Measurements from ENCODE around the gene GPC3.

Gene GPC3

GRCh38 chrX:133676344-133677122, 308.9 kb downstream of the GPC3 start:
- H3K9me3 ChIP-seq, result no peaks in the 10 kb centered on the region
- H3K4me1 ChIP-seq, result peaks cover 18% of the 10 kb centered on the region
- TF ChIP-seq Cebpa-rat (IDR thresholded peaks at IDR 0.05), result no peak
- no peak overlapping the region for H3K9ac ChIP-seq
- no peak overlapping the region for H3K4me3 ChIP-seq
- H4K20me1 ChIP-seq, result 0 out of 2 replicates have a peak, but pooled peaks cover 5% of the 10 kb centered on the region
- no peaks in the 10 kb centered on the region for H3K36me3 ChIP-seq
- peaks cover 100% of the 10 kb centered on the region for H3K27me3 ChIP-seq
- no peak overlapping the region for H3K27ac ChIP-seq
- no peak overlapping the region for H3K4me2 ChIP-seq

GRCh38 chrX:133674726-133675470, 310.5 kb downstream of the GPC3 start:
- peaks cover 98% of the 10 kb centered on the region for H3K27me3 ChIP-seq

GRCh38 chrX:133670383-133670782, 315.0 kb downstream of the GPC3 start:
- H3K9ac ChIP-seq, result no peak overlapping the region
- no peaks in the 10 kb centered on the region for H3K4me1 ChIP-seq
- no peak overlapping the region for H3K4me3 ChIP-seq
- no peaks in the 10 kb centered on the region for H3K9me3 ChIP-seq
- no peaks in the 10 kb centered on the region; the same call in 1 of the 2 replicates for H4K20me1 ChIP-seq
- H3K27me3 ChIP-seq, result peaks cover 91% of the 10 kb centered on the region
- no peak overlapping the region for H3K4me2 ChIP-seq
- H3K27ac ChIP-seq, result no peak overlapping the region
- H3K36me3 ChIP-seq, result no peaks in the 10 kb centered on the region
- no peak for TF ChIP-seq Cebpa-rat (IDR thresholded peaks at IDR 0.05)

More at GRCh38 chrX:133674726-133675470, 310.5 kb downstream of the GPC3 start:
- Histone ChIP-seq H3K4me1 (peaks cover 1% of the 10 kb centered on the region; the same call in 1 of the 2 replicates), H4K20me1 (0 out of 2 replicates have a peak, but pooled peaks cover 5% of the 10 kb centered on the region), H3K9me3 (no peaks in the 10 kb centered on the region), H3K36me3 (no peaks in the 10 kb centered on the region), H3K9ac (no peak overlapping the region), H3K4me2 (no peak overlapping the region), H3K27ac (no peak overlapping the region), H3K4me3 (no peak overlapping the region)
- no peak for TF ChIP-seq Cebpa-rat (IDR thresholded peaks at IDR 0.05)

GRCh38 chrX:133669214-133669613, 316.2 kb downstream of the GPC3 start:
- Histone ChIP-seq H3K4me1 (no peaks in the 10 kb centered on the region), H3K27ac (no peak overlapping the region), H3K4me2 (no peak overlapping the region), H3K4me3 (no peak overlapping the region), H4K20me1 (no peaks in the 10 kb centered on the region; the same call in 1 of the 2 replicates), H3K9ac (no peak overlapping the region), H3K36me3 (no peaks in the 10 kb centered on the region), H3K27me3 (peaks cover 89% of the 10 kb centered on the region), H3K9me3 (no peaks in the 10 kb centered on the region)
- no peak for TF ChIP-seq Cebpa-rat (IDR thresholded peaks at IDR 0.05)

GRCh38 chrX:133668225-133668931, 317.0 kb downstream of the GPC3 start:
- Histone ChIP-seq H4K20me1 (no peaks in the 10 kb centered on the region; the same call in 1 of the 2 replicates), H3K4me3 (no peak overlapping the region), H3K4me1 (no peaks in the 10 kb centered on the region), H3K36me3 (no peaks in the 10 kb centered on the region), H3K27ac (no peak overlapping the region), H3K9ac (no peak overlapping the region), H3K4me2 (no peak overlapping the region), H3K9me3 (no peaks in the 10 kb centered on the region), H3K27me3 (peaks cover 86% of the 10 kb centered on the region)
- no peak for TF ChIP-seq Cebpa-rat (IDR thresholded peaks at IDR 0.05)

GRCh38 chrX:133666256-133666655, 319.1 kb downstream of the GPC3 start:
- no peak overlapping the region for H3K4me2 ChIP-seq
- no peak overlapping the region for H3K27ac ChIP-seq
- no peak overlapping the region for H3K4me3 ChIP-seq
- no peak for TF ChIP-seq Cebpa-rat (IDR thresholded peaks at IDR 0.05)
- peaks cover 83% of the 10 kb centered on the region for H3K27me3 ChIP-seq
- H3K4me1 ChIP-seq, result no peaks in the 10 kb centered on the region
- no peaks in the 10 kb centered on the region for H3K36me3 ChIP-seq
- no peaks in the 10 kb centered on the region for H3K9me3 ChIP-seq
- no peak overlapping the region for H3K9ac ChIP-seq
- no peaks in the 10 kb centered on the region; the same call in 1 of the 2 replicates for H4K20me1 ChIP-seq

- Histone ChIP-seq H3K4me3 (no peak overlapping the region), H3K9me3 (no peaks in the 10 kb centered on the region), H3K9ac (no peak overlapping the region), H3K4me2 (no peak overlapping the region), H4K20me1 (no peaks in the 10 kb centered on the region; the same call in 1 of the 2 replicates), H3K27ac (no peak overlapping the region), H3K4me1 (no peaks in the 10 kb centered on the region), H3K27me3 (peaks cover 87% of the 10 kb centered on the region), H3K36me3 (no peaks in the 10 kb centered on the region)
- no peak for TF ChIP-seq Cebpa-rat (IDR thresholded peaks at IDR 0.05)
These were observed 323.2 kb downstream of the GPC3 start for GRCh38 chrX:133661962-133662839.

- no peak overlapping the region for H3K9ac ChIP-seq
- TF ChIP-seq Cebpa-rat (IDR thresholded peaks at IDR 0.05), result no peak
- no peaks in the 10 kb centered on the region for H3K4me1 ChIP-seq
- H3K9me3 ChIP-seq, result no peaks in the 10 kb centered on the region
- H4K20me1 ChIP-seq, result no peaks in the 10 kb centered on the region
- no peak overlapping the region for H3K27ac ChIP-seq
- H3K27me3 ChIP-seq, result peaks cover 92% of the 10 kb centered on the region
- no peak overlapping the region for H3K4me3 ChIP-seq
- H3K36me3 ChIP-seq, result no peaks in the 10 kb centered on the region
- H3K4me2 ChIP-seq, result no peak overlapping the region
These were observed 325.1 kb downstream of the GPC3 start for GRCh38 chrX:133660281-133660680.

Data from BLaER1 (cell line).